B cell (primary cell): ENCODE data around the gene SLC6A2. TPM values are rescaled to one million over a fixed set of nuclear protein-coding genes. Genes with fewer than 3 reads are reported as not detected.

Experiments
- ATAC-seq: fragments of 200-7000 bp; cut with Tn5 transposase; one replicate; pipeline ENCODE4 v1.10.0; 2021; ENCODE audit warnings: low read depth, mild to moderate bottlenecking, moderate number of reproducible peaks, moderate library complexity
- CTCF ChIA-PET: fragments of 350-600 bp; sonication (Branson Sonifier 250); formaldehyde crosslinking; loops from one replicate; lab custom pipeline; 2021; ENCODE audit warnings: antibody characterized with exemption, inconsistent platforms; lab: Charles Lee
- POLR2A ChIA-PET: fragments of 350-600 bp; sonication (Branson Sonifier 250); formaldehyde crosslinking; loops from one replicate; lab custom pipeline; 2021; ENCODE audit warnings: antibody characterized with exemption; lab: Charles Lee
- DNase-seq: peaks from one replicate; pipeline ENCODE4 v3.0.0; 2013
- H2AFZ ChIP-seq: 2 replicates; pipeline ENCODE4 v1.6.1; 2012; ENCODE audit warnings: mild to moderate bottlenecking, low read depth, low read length; ENCODE audit not compliant: insufficient read depth, poor library complexity, severe bottlenecking
- H3K27ac ChIP-seq, 2 donors: 1 replicate in 1 of 2; 2 replicates in 1 of 2; pipeline ENCODE4 v1.5.1; 2012 to 2013; ENCODE audit warnings: low read length in 2 of 2, mild to moderate bottlenecking in 2 of 2, moderate library complexity in 1 of 2
- H3K27me3 ChIP-seq, 4 experiments: fragments of 200-600 bp in 1 of 4; sonication (generic) in 1 of 4; replicated peaks in 1 of 4; 1 replicate in 2 of 4; 2 replicates in 2 of 4; pipeline versions ENCODE4 v1.6.1 to v1.7.0; 2013 to 2016; ENCODE audit warnings: low read length in 3 of 4, mild to moderate bottlenecking in 2 of 4, mixed read lengths in 1 of 4, moderate library complexity in 1 of 4; ENCODE audit not compliant: insufficient read depth in 4 of 4, control insufficient read depth in 3 of 4; ENCODE audit errors: control extremely low read depth in 1 of 4
- H3K36me3 ChIP-seq, 2 experiments: replicated peaks in 1 of 2; 1 replicate in 1 of 2; 2 replicates in 1 of 2; pipeline versions ENCODE4 v1.6.1 to v1.7.1; 2013; ENCODE audit warnings: low read length in 1 of 2; ENCODE audit not compliant: insufficient read depth in 2 of 2, control insufficient read depth in 1 of 2; ENCODE audit errors: control extremely low read depth in 1 of 2, extremely low read depth in 1 of 2
- H3K4me1 ChIP-seq, 2 donors: fragments of 200-600 bp in 1 of 2; sonication (generic) in 1 of 2; 1 replicate in 1 of 2; 2 replicates in 1 of 2; pipeline versions ENCODE4 v1.5.1 to v1.6.1; 2013 to 2017; ENCODE audit warnings: low read length in 2 of 2; ENCODE audit not compliant: control insufficient read depth in 2 of 2, insufficient read depth in 2 of 2
- H3K4me2 ChIP-seq: replicated peaks from 2 replicates; pipeline ENCODE3; 2012; ENCODE audit warnings: mild to moderate bottlenecking, low read depth, low read length; ENCODE audit not compliant: poor library complexity, severe bottlenecking
- H3K4me3 ChIP-seq, 5 experiments: fragments of 200-600 bp in 1 of 5; sonication (generic) in 1 of 5; 1 replicate in 3 of 5; 2 replicates in 2 of 5; pipeline versions ENCODE4 v1.5.1 to v1.7.0; 2011 to 2016; ENCODE audit warnings: low read length in 4 of 5, mild to moderate bottlenecking in 4 of 5, low read depth in 2 of 5, control low read depth in 1 of 5, moderate library complexity in 1 of 5; ENCODE audit not compliant: insufficient read depth in 1 of 5; ENCODE audit errors: control extremely low read depth in 1 of 5, extremely low read depth in 1 of 5
- H3K79me2 ChIP-seq: fragments of 200-600 bp; sonication (generic); one replicate; pipeline ENCODE4 v1.6.0; 2016; ENCODE audit warnings: low read length; ENCODE audit not compliant: control insufficient read depth, insufficient read depth
- H3K9ac ChIP-seq: fragments of 200-600 bp; sonication (generic); 2 replicates; pipeline ENCODE4 v1.6.1; 2017; ENCODE audit warnings: mild to moderate bottlenecking, low read length, moderate library complexity
- H3K9me3 ChIP-seq, 3 donors: one replicate each; pipeline versions ENCODE4 v1.6.1 to v1.7.1; 2013; ENCODE audit warnings: low read length in 2 of 3; ENCODE audit not compliant: control insufficient read depth in 2 of 3, insufficient read depth in 1 of 3; ENCODE audit errors: control extremely low read depth in 1 of 3
- H4K20me1 ChIP-seq: 2 replicates; pipeline ENCODE4 v1.6.0; 2012; ENCODE audit warnings: mild to moderate bottlenecking, low read length; ENCODE audit not compliant: insufficient read depth, control insufficient read depth, poor library complexity, severe bottlenecking
- H3K27ac Mint-ChIP-seq: one replicate; pipeline ENCODE4 v1.8.0; 2021; ENCODE audit warnings: mixed read lengths
- H3K27me3 Mint-ChIP-seq: one replicate; pipeline ENCODE4 v1.8.0; 2021; ENCODE audit warnings: mixed read lengths
- H3K4me1 Mint-ChIP-seq: one replicate; pipeline ENCODE4 v1.8.0; 2021; ENCODE audit warnings: mixed read lengths
- H3K4me3 Mint-ChIP-seq: one replicate; pipeline ENCODE4 v1.8.0; 2021; ENCODE audit warnings: mixed read lengths
- H3K9me3 Mint-ChIP-seq: one replicate; pipeline ENCODE4 v1.8.0; 2022; ENCODE audit warnings: mixed read lengths; ENCODE audit not compliant: insufficient read depth
- EZH2 ChIP-seq: IDR thresholded peaks from 2 replicates; pipeline ENCODE4 v1.6.1; 2012; ENCODE audit warnings: borderline replicate concordance, low read depth, mild to moderate bottlenecking, moderate library complexity, low read length; ENCODE audit not compliant: insufficient read depth, poor library complexity, severe bottlenecking
- WGBS: methylation state at CpG from one replicate; pipeline ENCODE4 v1.1.5; 2013; ENCODE audit warnings: missing lambda C conversion rate; ENCODE audit not compliant: insufficient coverage; 5-methylcytosine and 5-hydroxymethylcytosine counted together
- intact Hi-C: fragments of 100-400 bp; cut with micrococcal nuclease; formaldehyde crosslinking; loops from one replicate; pipeline ENCODE4 v1.10.0; 2022
- polyA plus RNA-seq: library from polyadenylated mRNA; depleted of rRNA; stranded (reverse); fragments of >200 nt; gene quantifications from 2 replicates; pipeline ENCODE4 v1.2.3, GENCODE V29; 2012
- total RNA-seq, 2 donors: library from RNA; stranded (reverse); fragments of 120-200 nt in 1 of 2; gene quantifications; 1 replicate in 1 of 2; 2 replicates in 1 of 2; pipeline versions ENCODE4 v1.2.3 to v1.2.4, GENCODE V29; 2013 to 2022
- TF ChIP-seq, protein P1 (sequence below): fragments of 200-600 bp; IDR thresholded peaks from one replicate; pipeline ENCODE4 v1.8.0; 2022; ENCODE audit warnings: antibody characterized with exemption, mild to moderate bottlenecking

SLC6A2 gene
- total and polyA plus RNA-seq, 2 donors (not counting 1 experiment from before 2014, with no cell fraction given) = not detected

DNA sequence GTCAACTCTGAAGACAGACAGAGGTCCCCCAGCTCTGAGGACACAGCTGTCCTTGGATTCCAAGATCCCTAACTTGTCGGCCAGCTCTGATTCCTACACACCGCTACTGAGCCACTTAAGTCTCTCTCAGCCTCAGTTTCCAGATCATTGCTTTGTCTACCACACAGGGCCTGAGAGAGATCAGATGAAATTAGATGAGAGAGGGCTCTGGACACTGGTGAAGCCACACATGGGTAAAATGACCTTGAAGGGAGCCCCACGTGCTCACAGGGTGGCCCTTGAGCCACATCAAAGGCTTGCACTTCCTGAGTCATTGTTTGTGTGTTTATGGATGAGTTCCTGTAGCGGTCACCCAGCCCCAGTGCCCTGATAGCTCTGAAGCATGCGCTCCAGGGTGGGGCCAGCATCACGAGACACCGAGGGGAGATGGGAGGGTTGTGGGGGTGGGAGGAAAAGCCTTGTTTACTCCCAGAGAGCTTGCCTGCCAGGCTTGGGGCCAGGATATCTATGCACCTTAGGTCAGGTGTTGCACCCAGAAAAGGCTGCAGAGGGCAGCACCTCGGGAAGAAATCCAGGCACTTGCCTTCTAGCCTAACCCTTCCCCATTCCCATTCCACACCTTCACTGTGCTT lies 32.7 kb upstream of the SLC6A2 start:
- no peaks in the 10 kb centered on the region for H3K36me3 ChIP-seq
- ChIA-PET POLR2A (no interaction called here), CTCF (no interaction called here)
- H3K9me3 ChIP-seq = no peaks in the 10 kb centered on the region
- H3K4me1 ChIP-seq = no peaks in the 10 kb centered on the region
- intact Hi-C loops = no loop called here
- no peaks in the 10 kb centered on the region for H3K79me2 ChIP-seq
- Mint-ChIP-seq H3K27ac (no peak overlapping the region), H3K27me3 (no peaks in the 10 kb centered on the region), H3K4me3 (no peak overlapping the region), H3K4me1 (no peaks in the 10 kb centered on the region), H3K9me3 (peaks cover 4% of the 10 kb centered on the region)
- no peaks in the 10 kb centered on the region for H3K27me3 ChIP-seq
- WGBS = 52% methylated on average over 6 of the region's 8 CpGs
- no peak overlapping the region for H3K4me3 ChIP-seq
- H3K4me2 ChIP-seq = no peak overlapping the region
- no peak overlapping the region for H3K27ac ChIP-seq
- no peak overlapping the region for H2AFZ ChIP-seq
- no peak for DNase-seq
- no peak for ATAC-seq
- TF ChIP-seq EZH2 = no peak
- TF ChIP-seq, protein P1, sequence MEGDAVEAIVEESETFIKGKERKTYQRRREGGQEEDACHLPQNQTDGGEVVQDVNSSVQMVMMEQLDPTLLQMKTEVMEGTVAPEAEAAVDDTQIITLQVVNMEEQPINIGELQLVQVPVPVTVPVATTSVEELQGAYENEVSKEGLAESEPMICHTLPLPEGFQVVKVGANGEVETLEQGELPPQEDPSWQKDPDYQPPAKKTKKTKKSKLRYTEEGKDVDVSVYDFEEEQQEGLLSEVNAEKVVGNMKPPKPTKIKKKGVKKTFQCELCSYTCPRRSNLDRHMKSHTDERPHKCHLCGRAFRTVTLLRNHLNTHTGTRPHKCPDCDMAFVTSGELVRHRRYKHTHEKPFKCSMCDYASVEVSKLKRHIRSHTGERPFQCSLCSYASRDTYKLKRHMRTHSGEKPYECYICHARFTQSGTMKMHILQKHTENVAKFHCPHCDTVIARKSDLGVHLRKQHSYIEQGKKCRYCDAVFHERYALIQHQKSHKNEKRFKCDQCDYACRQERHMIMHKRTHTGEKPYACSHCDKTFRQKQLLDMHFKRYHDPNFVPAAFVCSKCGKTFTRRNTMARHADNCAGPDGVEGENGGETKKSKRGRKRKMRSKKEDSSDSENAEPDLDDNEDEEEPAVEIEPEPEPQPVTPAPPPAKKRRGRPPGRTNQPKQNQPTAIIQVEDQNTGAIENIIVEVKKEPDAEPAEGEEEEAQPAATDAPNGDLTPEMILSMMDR = no peak
- no peaks in the 10 kb centered on the region for H4K20me1 ChIP-seq
- no peak overlapping the region for H3K9ac ChIP-seq

DNA sequence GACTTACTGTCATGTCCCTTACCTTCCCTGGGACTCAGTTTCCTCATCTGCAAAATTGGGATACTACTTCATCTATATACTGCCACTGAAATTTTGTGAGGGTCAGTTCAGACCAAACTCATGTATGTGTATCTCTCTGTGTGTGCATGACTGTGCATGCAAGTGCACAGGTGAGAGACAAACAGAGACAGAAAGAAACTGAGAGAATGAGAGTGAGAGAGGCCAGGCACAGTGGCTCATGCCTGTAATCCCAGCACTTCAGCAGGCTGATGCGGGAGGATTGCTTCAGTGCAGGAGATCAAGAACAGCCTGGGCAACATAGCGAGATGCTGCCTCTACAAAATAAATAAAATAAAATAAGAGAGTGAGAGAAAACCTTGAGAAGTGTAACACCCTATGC lies 32.1 kb upstream of the SLC6A2 start:
- Histone ChIP-seq H3K79me2 (no peaks in the 10 kb centered on the region), H3K4me1 (no peaks in the 10 kb centered on the region), H3K27ac (no peak overlapping the region), H3K9me3 (no peaks in the 10 kb centered on the region), H3K4me3 (no peak overlapping the region), H4K20me1 (no peaks in the 10 kb centered on the region), H3K27me3 (no peaks in the 10 kb centered on the region), H3K36me3 (no peaks in the 10 kb centered on the region), H3K4me2 (no peak overlapping the region), H2AFZ (no peak overlapping the region), H3K9ac (no peak overlapping the region)
- ChIA-PET CTCF (no interaction called here), POLR2A (no interaction called here)
- TF ChIP-seq, protein P1 = no peak
- no peak for TF ChIP-seq EZH2
- no peaks in the 10 kb centered on the region for H3K4me1 Mint-ChIP-seq
- no peaks in the 10 kb centered on the region for H3K27me3 Mint-ChIP-seq
- no CpG with 5 or more reads among the region's 2 CpGs for WGBS
- H3K27ac Mint-ChIP-seq = no peak overlapping the region
- H3K9me3 Mint-ChIP-seq = peaks cover 4% of the 10 kb centered on the region
- DNase-seq (no peak), ATAC-seq (no peak)
- no peak overlapping the region for H3K4me3 Mint-ChIP-seq
- intact Hi-C loops = no loop called here
